H1 (cell line): ENCODE data around the gene MMUT. TPM values are rescaled to one million over a fixed set of nuclear protein-coding genes. Genes with fewer than 3 reads are reported as not detected.
"Not testable (repeated sequence)": the region's sequence is repeated elsewhere in the genome, so short reads cannot be mapped to it uniquely, and the experiment has no call there.

ENCODE experiments used
- CTCF ChIA-PET: fragments of 300-600 bp; sonication (Branson Sonifier 250); formaldehyde crosslinking; loops from one replicate; lab custom pipeline; 2021; ENCODE audit not compliant: partially characterized antibody; lab: Charles Lee
- POLR2A ChIA-PET: fragments of 300-600 bp; sonication (Branson Sonifier 250); formaldehyde crosslinking; loops from one replicate; lab custom pipeline; 2021; ENCODE audit warnings: inconsistent platforms; ENCODE audit not compliant: partially characterized antibody; lab: Charles Lee
- DNase-seq, 2 experiments: peaks; one replicate each; pipeline versions ENCODE4 v3.0.0 to v3.0.0-alpha.2; 2010 to 2022; ENCODE audit warnings: low spot score in 2 of 2, low read depth in 1 of 2, mixed read lengths in 1 of 2
- FAIRE-seq: peaks from 2 replicates; lab custom pipeline; 2011; peaks lifted over from hg19 to GRCh38; lab: Jason Lieb, UNC
- H2AFZ ChIP-seq: 2 replicates; pipeline ENCODE4 v1.8.1; 2012; ENCODE audit warnings: low read length, inconsistent platforms
- H2AK5ac ChIP-seq: 2 replicates; pipeline ENCODE4 v1.6.1; 2013; ENCODE audit warnings: low read depth, low read length
- H2BK120ac ChIP-seq: replicated peaks from 2 replicates; pipeline ENCODE3; 2013; ENCODE audit warnings: low read depth, low read length, inconsistent platforms
- H2BK12ac ChIP-seq: 2 replicates; pipeline ENCODE4 v1.6.1; 2013; ENCODE audit warnings: low read depth, low read length
- H2BK15ac ChIP-seq: 2 replicates; pipeline ENCODE4 v1.6.1; 2013; ENCODE audit warnings: low read length
- H2BK20ac ChIP-seq: 2 replicates; pipeline ENCODE4 v1.6.1; 2013; ENCODE audit warnings: low read length
- H2BK5ac ChIP-seq: 2 replicates; pipeline ENCODE4 v1.6.1; 2013; ENCODE audit warnings: low read depth, low read length
- H3K14ac ChIP-seq: 2 replicates; pipeline ENCODE4 v1.6.1; 2013; ENCODE audit warnings: inconsistent platforms; ENCODE audit not compliant: insufficient read length
- H3K18ac ChIP-seq: 2 replicates; pipeline ENCODE4 v1.6.1; 2013; ENCODE audit warnings: low read length; ENCODE audit errors: extremely low read depth
- H3K23ac ChIP-seq: 2 replicates; pipeline ENCODE4 v1.6.1; 2013; ENCODE audit warnings: inconsistent platforms; ENCODE audit not compliant: insufficient read length
- H3K23me2 ChIP-seq: 2 replicates; pipeline ENCODE4 v1.6.1; 2013; ENCODE audit warnings: low read depth, low read length
- H3K27ac ChIP-seq: 2 replicates; pipeline ENCODE4 v1.6.1; 2011; ENCODE audit warnings: low read depth, low read length, inconsistent platforms
- H3K27me3 ChIP-seq, 4 experiments: replicated peaks in 1 of 4; 1 replicate in 1 of 4; 2 replicates in 3 of 4; pipeline versions ENCODE4 v1.6.1 to v1.8.1; 2011 to 2013; ENCODE audit warnings: low read length in 3 of 4, mild to moderate bottlenecking in 3 of 4, inconsistent platforms in 2 of 4, mixed read lengths in 2 of 4, moderate library complexity in 1 of 4; ENCODE audit not compliant: control insufficient read depth in 3 of 4, insufficient read depth in 3 of 4; ENCODE audit errors: extremely low read depth in 1 of 4
- H3K36me3 ChIP-seq, 4 experiments: 2 replicates each; pipeline versions ENCODE4 v1.6.1 to v1.8.1; 2011 to 2013; ENCODE audit warnings: mild to moderate bottlenecking in 4 of 4, low read length in 3 of 4, moderate library complexity in 2 of 4, control low read depth in 1 of 4, inconsistent platforms in 1 of 4; ENCODE audit not compliant: insufficient read depth in 4 of 4, control insufficient read depth in 2 of 4
- H3K4ac ChIP-seq: replicated peaks from 2 replicates; pipeline ENCODE3; 2013; ENCODE audit warnings: low read length, low read depth, mixed read lengths, inconsistent platforms; ENCODE audit not compliant: insufficient read length
- H3K4me1 ChIP-seq, 4 experiments: replicated peaks in 1 of 4; 1 replicate in 1 of 4; 2 replicates in 3 of 4; pipeline versions ENCODE4 v1.6.1 to v1.8.1; 2011 to 2013; ENCODE audit warnings: low read length in 3 of 4, inconsistent platforms in 2 of 4, mixed read lengths in 1 of 4; ENCODE audit not compliant: insufficient read depth in 4 of 4, control insufficient read depth in 3 of 4
- H3K4me2 ChIP-seq, 2 experiments: 2 replicates each; pipeline versions ENCODE4 v1.6.1 to v1.8.1; 2011 to 2013; ENCODE audit warnings: low read depth in 2 of 2, low read length in 2 of 2, control low read depth in 1 of 2, inconsistent platforms in 1 of 2, mild to moderate bottlenecking in 1 of 2; ENCODE audit not compliant: insufficient read depth in 1 of 2
- H3K4me3 ChIP-seq, 4 experiments: fragments of 200-600, 300-600 bp in 1 of 4; sonication (generic), shearing (Covaris generic), sonication (Bioruptor Twin) in 1 of 4; 2 replicates each; pipeline versions ENCODE4 v1.5.1 to v1.8.1; 2011 to 2016; ENCODE audit warnings: low read length in 4 of 4, low read depth in 3 of 4, control low read depth in 2 of 4, inconsistent platforms in 2 of 4, mild to moderate bottlenecking in 2 of 4, mixed read lengths in 1 of 4, moderate library complexity in 1 of 4; ENCODE audit not compliant: insufficient read depth in 2 of 4; ENCODE audit errors: extremely low read depth in 1 of 4
- H3K56ac ChIP-seq: replicated peaks from 2 replicates; pipeline ENCODE3; 2013; ENCODE audit warnings: low read depth, mild to moderate bottlenecking, mixed read lengths, low read length, inconsistent platforms; ENCODE audit not compliant: insufficient read length
- H3K79me1 ChIP-seq: 2 replicates; pipeline ENCODE4 v1.6.1; 2013; ENCODE audit warnings: low read depth, low read length, control low read depth
- H3K79me2 ChIP-seq, 2 experiments: 2 replicates each; pipeline versions ENCODE4 v1.6.1 to v1.8.1; 2012 to 2013; ENCODE audit warnings: low read length in 2 of 2, mild to moderate bottlenecking in 2 of 2, inconsistent platforms in 1 of 2; ENCODE audit not compliant: insufficient read depth in 2 of 2, control insufficient read depth in 1 of 2
- H3K9ac ChIP-seq, 4 experiments: replicated peaks in 1 of 4; 1 replicate in 1 of 4; 2 replicates in 3 of 4; pipeline versions ENCODE4 v1.6.1 to v1.8.1; 2011 to 2013; ENCODE audit warnings: low read depth in 3 of 4, low read length in 3 of 4, control low read depth in 2 of 4, mild to moderate bottlenecking in 2 of 4, moderate library complexity in 2 of 4, inconsistent platforms in 1 of 4; ENCODE audit errors: extremely low read depth in 1 of 4
- H3K9me3 ChIP-seq, 2 experiments: 2 replicates each; pipeline versions ENCODE4 v1.6.1 to v1.8.1; 2012 to 2013; ENCODE audit warnings: mild to moderate bottlenecking in 2 of 2, moderate library complexity in 2 of 2, control low read depth in 1 of 2, inconsistent platforms in 1 of 2, low read depth in 1 of 2, low read length in 1 of 2, mixed read lengths in 1 of 2; ENCODE audit not compliant: insufficient read depth in 2 of 2
- H4K20me1 ChIP-seq, 2 experiments: replicated peaks in 1 of 2; 2 replicates each; pipeline versions ENCODE3 to v1.8.1; 2011 to 2013; ENCODE audit warnings: inconsistent platforms in 2 of 2, low read length in 2 of 2, mild to moderate bottlenecking in 1 of 2; ENCODE audit not compliant: insufficient read depth in 2 of 2, control insufficient read depth in 1 of 2
- H4K5ac ChIP-seq: 2 replicates; pipeline ENCODE4 v1.6.1; 2013; ENCODE audit warnings: low read length, low read depth, mixed read lengths, inconsistent platforms; ENCODE audit not compliant: insufficient read length
- H4K8ac ChIP-seq: 2 replicates; pipeline ENCODE4 v1.8.0; 2013; ENCODE audit warnings: mild to moderate bottlenecking, moderate library complexity, low read length, inconsistent platforms; ENCODE audit not compliant: insufficient read depth; ENCODE audit errors: extremely low read depth
- H4K91ac ChIP-seq: replicated peaks from 2 replicates; pipeline ENCODE3; 2013; ENCODE audit warnings: low read length, mixed read lengths, inconsistent platforms; ENCODE audit not compliant: insufficient read length
- WGBS, 2 experiments: shearing (Covaris generic) in 1 of 2; methylation state at CpG; one replicate each; pipeline versions ENCODE4 v1.1.6 to v1.1.7; 2013 to 2015; ENCODE audit warnings: low lambda C conversion rate in 2 of 2, mixed read lengths in 2 of 2, inconsistent platforms in 1 of 2, low coverage in 1 of 2, missing lambda C conversion rate in 1 of 2; ENCODE audit not compliant: insufficient replicate concordance in 2 of 2, insufficient coverage in 1 of 2, insufficient read length in 1 of 2; ENCODE audit errors: extremely low coverage in 1 of 2, missing lambda C conversion rate in 1 of 2; 5-methylcytosine and 5-hydroxymethylcytosine counted together
- polyA plus RNA-seq, 7 experiments: library from polyadenylated mRNA; depleted of rRNA in 3 of 7; stranded (reverse) in 5 of 7; unstranded in 2 of 7; fragments of >200 nt in 5 of 7; fragments of 200-250 nt in 2 of 7; gene quantifications; 1 replicate in 5 of 7; 2 replicates in 1 of 7; 4 replicates in 1 of 7; pipeline versions ENCODE4 v1.2.1 to v1.2.3, GENCODE V29; 2011 to 2013; ENCODE audit warnings: missing spikeins in 2 of 7, mixed read lengths in 2 of 7
- total RNA-seq: library from RNA; stranded (reverse); fragmentation: NEBNext Ultra II Directional; extraction: Animal tissue kit (Norgen Biotek cat#: 25700); gene quantifications from 2 replicates; pipeline ENCODE4 v1.2.1, GENCODE V29; 2021

Gene MMUT
- total and polyA plus RNA-seq, 2 of the 8 experiments (the other 6 are each of a cell fraction or from before 2014, with no cell fraction given): 5.2 to 13.0 TPM

DNA sequence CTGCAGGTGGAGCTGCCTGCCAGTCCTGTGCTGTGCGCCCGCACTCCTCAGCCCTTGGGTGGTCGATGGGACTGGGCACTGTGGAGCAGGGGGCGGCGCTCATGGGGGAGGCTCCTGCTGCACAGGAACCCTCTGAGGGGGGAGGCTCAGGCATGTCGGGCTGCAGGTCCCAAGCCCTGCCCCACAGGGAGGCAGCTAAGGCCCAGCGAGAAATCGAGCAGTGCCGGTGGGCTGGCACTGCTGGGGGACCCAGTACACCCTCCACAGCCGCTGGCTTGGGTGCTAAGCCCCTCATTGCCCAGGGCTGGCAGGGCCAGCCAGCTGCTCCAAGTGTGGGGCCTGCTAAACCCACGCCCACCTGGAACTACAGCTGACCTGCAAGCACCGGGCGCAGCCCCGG, 20.3 kb upstream of the MMUT start:
- H3K23ac ChIP-seq, H4K20me1 ChIP-seq, H2AK5ac ChIP-seq, H3K4me1 ChIP-seq, H3K79me2 ChIP-seq, H2BK15ac ChIP-seq, H3K4me2 ChIP-seq, H3K4me3 ChIP-seq, FAIRE-seq, H2AFZ ChIP-seq, H2BK20ac ChIP-seq, H2BK12ac ChIP-seq, H3K79me1 ChIP-seq, H3K14ac ChIP-seq, H4K91ac ChIP-seq, H3K9ac ChIP-seq, H3K56ac ChIP-seq, H2BK5ac ChIP-seq, H4K8ac ChIP-seq, H3K9me3 ChIP-seq, POLR2A ChIA-PET, H2BK120ac ChIP-seq, H3K18ac ChIP-seq, H3K27ac ChIP-seq, H3K27me3 ChIP-seq, H4K5ac ChIP-seq, H3K4ac ChIP-seq, H3K23me2 ChIP-seq, DNase-seq: not testable (repeated sequence)
- 88% methylated on average over 14 of the region's 14 CpGs; no CpG with 5 or more reads in 1 of the 2 experiments for WGBS, 2 experiments
- CTCF ChIA-PET: interaction anchor here (1.4 kb wide), 1 partner anchor 49 kb away, joined by 4 read pairs; no protein-coding TSS in a partner anchor
- H3K36me3 ChIP-seq: peaks cover 0 to 30% (median 12%) of the 10 kb centered on the region in 4 experiments; a peak in 6 of 8 replicates

DNA sequence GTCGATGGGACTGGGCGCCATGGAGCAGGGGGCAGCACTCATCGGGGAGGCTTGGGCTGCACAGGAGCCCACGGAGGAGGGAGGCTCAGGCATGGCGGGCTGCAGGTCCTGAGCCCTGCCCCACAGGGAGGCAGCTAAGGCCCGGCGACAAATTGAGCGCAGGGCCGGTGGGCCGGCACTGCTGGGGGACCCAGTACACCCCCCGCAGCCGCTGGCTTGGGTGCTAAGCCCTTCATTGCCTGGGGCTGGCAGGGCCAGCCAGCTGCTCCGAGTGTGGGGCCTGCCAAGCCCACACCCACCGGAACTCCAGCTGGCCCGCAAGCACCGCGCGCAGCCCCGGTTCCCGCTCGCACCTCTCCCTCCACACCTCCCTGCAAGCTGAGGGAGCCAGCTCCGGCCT, 18.8 kb upstream of the MMUT start:
- H3K4me2 ChIP-seq, H3K79me1 ChIP-seq, POLR2A ChIA-PET, H2BK15ac ChIP-seq, H2AFZ ChIP-seq, H2BK120ac ChIP-seq, H2BK5ac ChIP-seq, H2BK20ac ChIP-seq, H3K56ac ChIP-seq, H4K91ac ChIP-seq, H3K9me3 ChIP-seq, H4K20me1 ChIP-seq, H4K8ac ChIP-seq, H3K79me2 ChIP-seq, DNase-seq, H3K23ac ChIP-seq, H3K4me1 ChIP-seq, H3K4ac ChIP-seq, H3K18ac ChIP-seq, FAIRE-seq, H4K5ac ChIP-seq, H3K27ac ChIP-seq, H3K27me3 ChIP-seq, H3K9ac ChIP-seq, H3K4me3 ChIP-seq, H2AK5ac ChIP-seq, CTCF ChIA-PET, H3K23me2 ChIP-seq, H3K14ac ChIP-seq, H2BK12ac ChIP-seq: not testable (repeated sequence)
- WGBS, 2 experiments: 100% methylated on average over 5 of the region's 22 CpGs; no CpG with 5 or more reads in 1 of the 2 experiments
- H3K36me3 ChIP-seq: peaks cover 0 to 35% (median 8%) of the 10 kb centered on the region in 4 experiments; a peak in 5 of 8 replicates
